BLaER1 (cell line): ENCODE results near the gene ZFP36.
A peak's percentile ranks its signal among the peaks of the same experiment; 100 is the strongest.

Source experiments
- H3K27ac ChIP-seq: shearing (Covaris generic); formaldehyde crosslinking; 2 replicates; pipeline ENCODE4 v1.8.1; 2022
- H3K27me3 ChIP-seq: shearing (Covaris generic); formaldehyde crosslinking; 2 replicates; pipeline ENCODE4 v1.8.1; 2022
- H3K36me3 ChIP-seq: shearing (Covaris generic); formaldehyde crosslinking; 2 replicates; pipeline ENCODE4 v1.8.1; 2022
- H3K4me1 ChIP-seq: shearing (Covaris generic); formaldehyde crosslinking; 2 replicates; pipeline ENCODE4 v1.8.1; 2022
- H3K4me2 ChIP-seq: shearing (Covaris generic); formaldehyde crosslinking; 2 replicates; pipeline ENCODE4 v1.8.1; 2022
- H3K4me3 ChIP-seq: shearing (Covaris generic); formaldehyde crosslinking; 2 replicates; pipeline ENCODE4 v1.8.1; 2022
- H3K9ac ChIP-seq: shearing (Covaris generic); formaldehyde crosslinking; 2 replicates; pipeline ENCODE4 v1.8.1; 2022
- H3K9me3 ChIP-seq: shearing (Covaris generic); formaldehyde crosslinking; 2 replicates; pipeline ENCODE4 v1.8.1; 2022
- H4K20me1 ChIP-seq: shearing (Covaris generic); formaldehyde crosslinking; 2 replicates; pipeline ENCODE4 v1.8.1; 2022
- Cebpa-rat ChIP-seq: shearing (Covaris generic); IDR thresholded peaks from 2 replicates; pipeline ENCODE4 v1.8.1; 2022

The ZFP36 gene

GRCh38 chr19:39405958-39406655 is 540 bp upstream of the ZFP36 start:
- no peaks in the 10 kb centered on the region for H3K9me3 ChIP-seq
- peak overlapping the region; percentile 89 for H3K4me3 ChIP-seq
- peak overlapping the region; percentile 68 for H3K27ac ChIP-seq
- peaks cover 27% of the 10 kb centered on the region for H4K20me1 ChIP-seq
- no peaks in the 10 kb centered on the region for H3K27me3 ChIP-seq
- peak overlapping the region; percentile 85 for H3K4me2 ChIP-seq
- H3K4me1 ChIP-seq, result peaks cover 74% of the 10 kb centered on the region
- H3K9ac ChIP-seq, result peak overlapping the region; percentile 60
- TF ChIP-seq Cebpa-rat, result no peak
- H3K36me3 ChIP-seq, result peaks cover 12% of the 10 kb centered on the region

DNA sequence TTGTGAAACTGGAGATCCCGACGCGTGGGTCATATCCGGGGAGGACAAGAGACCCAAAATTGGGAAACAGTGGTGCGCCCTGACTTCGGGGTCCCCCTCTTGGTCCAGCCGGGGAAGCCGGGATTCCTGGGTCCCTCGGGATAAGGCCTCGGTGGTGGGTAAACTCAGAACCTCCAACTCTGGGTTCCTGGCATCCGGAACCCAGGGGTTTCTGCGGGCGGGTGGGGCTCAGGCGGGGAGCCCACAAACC is 688 bp downstream of the ZFP36 start:
- Histone ChIP-seq H3K36me3 (peaks cover 12% of the 10 kb centered on the region), H3K27ac (peak overlapping the region; percentile 94), H3K4me2 (peak overlapping the region; percentile 100), H3K4me3 (peak overlapping the region; percentile 89), H3K9me3 (no peaks in the 10 kb centered on the region), H3K9ac (peak overlapping the region; percentile 93), H4K20me1 (peaks cover 27% of the 10 kb centered on the region), H3K4me1 (peaks cover 68% of the 10 kb centered on the region), H3K27me3 (no peaks in the 10 kb centered on the region)
- no peak for TF ChIP-seq Cebpa-rat

- Histone ChIP-seq H3K4me1 (peaks cover 66% of the 10 kb centered on the region), H3K27me3 (no peaks in the 10 kb centered on the region), H3K9ac (peak overlapping the region; percentile 93), H3K4me2 (peak overlapping the region; percentile 100), H3K27ac (peak overlapping the region; percentile 94), H3K4me3 (peak overlapping the region; percentile 89), H4K20me1 (peaks cover 27% of the 10 kb centered on the region), H3K9me3 (no peaks in the 10 kb centered on the region), H3K36me3 (peaks cover 12% of the 10 kb centered on the region)
- TF ChIP-seq Cebpa-rat, result no peak
Measured at GRCh38 chr19:39407660-39408391, 1.2 kb downstream of the ZFP36 start.

DNA sequence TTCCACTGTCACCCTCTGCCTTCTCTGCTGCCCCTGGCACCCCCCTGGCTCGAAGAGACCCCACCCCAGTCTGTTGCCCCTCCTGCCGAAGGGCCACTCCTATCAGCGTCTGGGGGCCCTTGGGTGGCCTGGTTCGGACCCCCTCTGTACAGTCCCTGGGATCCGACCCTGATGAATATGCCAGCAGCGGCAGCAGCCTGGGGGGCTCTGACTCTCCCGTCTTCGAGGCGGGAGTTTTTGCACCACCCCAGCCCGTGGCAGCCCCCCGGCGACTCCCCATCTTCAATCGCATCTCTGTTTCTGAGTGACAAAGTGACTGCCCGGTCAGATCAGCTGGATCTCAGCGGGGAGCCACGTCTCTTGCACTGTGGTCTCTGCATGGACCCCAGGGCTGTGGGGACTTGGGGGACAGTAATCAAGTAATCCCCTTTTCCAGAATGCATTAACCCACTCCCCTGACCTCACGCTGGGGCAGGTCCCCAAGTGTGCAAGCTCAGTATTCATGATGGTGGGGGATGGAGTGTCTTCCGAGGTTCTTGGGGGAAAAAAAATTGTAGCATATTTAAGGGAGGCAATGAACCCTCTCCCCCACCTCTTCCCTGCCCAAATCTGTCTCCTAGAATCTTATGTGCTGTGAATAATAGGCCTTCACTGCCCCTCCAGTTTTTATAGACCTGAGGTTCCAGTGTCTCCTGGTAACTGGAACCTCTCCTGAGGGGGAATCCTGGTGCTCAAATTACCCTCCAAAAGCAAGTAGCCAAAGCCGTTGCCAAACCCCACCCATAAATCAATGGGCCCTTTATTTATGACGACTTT is 2.0 kb downstream of the ZFP36 start:
- peaks cover 12% of the 10 kb centered on the region for H3K36me3 ChIP-seq
- H3K4me2 ChIP-seq, result peak overlapping the region; percentile 100
- peak overlapping the region; percentile 94 for H3K27ac ChIP-seq
- peak overlapping the region; percentile 89 for H3K4me3 ChIP-seq
- H3K9ac ChIP-seq, result peak overlapping the region; percentile 93
- H4K20me1 ChIP-seq, result peaks cover 27% of the 10 kb centered on the region
- H3K4me1 ChIP-seq, result peaks cover 61% of the 10 kb centered on the region
- TF ChIP-seq Cebpa-rat, result no peak
- H3K27me3 ChIP-seq, result no peaks in the 10 kb centered on the region
- H3K9me3 ChIP-seq, result no peaks in the 10 kb centered on the region

GRCh38 chr19:39409208-39410016 is 2.8 kb downstream of the ZFP36 start:
- Histone ChIP-seq H3K9me3 (no peaks in the 10 kb centered on the region), H3K4me3 (peak overlapping the region; percentile 89), H3K4me1 (peaks cover 60% of the 10 kb centered on the region), H4K20me1 (peaks cover 34% of the 10 kb centered on the region), H3K9ac (peak overlapping the region; percentile 93), H3K27ac (peak overlapping the region; percentile 94), H3K4me2 (peak overlapping the region; percentile 100), H3K27me3 (no peaks in the 10 kb centered on the region), H3K36me3 (peaks cover 12% of the 10 kb centered on the region)
- no peak for TF ChIP-seq Cebpa-rat

DNA sequence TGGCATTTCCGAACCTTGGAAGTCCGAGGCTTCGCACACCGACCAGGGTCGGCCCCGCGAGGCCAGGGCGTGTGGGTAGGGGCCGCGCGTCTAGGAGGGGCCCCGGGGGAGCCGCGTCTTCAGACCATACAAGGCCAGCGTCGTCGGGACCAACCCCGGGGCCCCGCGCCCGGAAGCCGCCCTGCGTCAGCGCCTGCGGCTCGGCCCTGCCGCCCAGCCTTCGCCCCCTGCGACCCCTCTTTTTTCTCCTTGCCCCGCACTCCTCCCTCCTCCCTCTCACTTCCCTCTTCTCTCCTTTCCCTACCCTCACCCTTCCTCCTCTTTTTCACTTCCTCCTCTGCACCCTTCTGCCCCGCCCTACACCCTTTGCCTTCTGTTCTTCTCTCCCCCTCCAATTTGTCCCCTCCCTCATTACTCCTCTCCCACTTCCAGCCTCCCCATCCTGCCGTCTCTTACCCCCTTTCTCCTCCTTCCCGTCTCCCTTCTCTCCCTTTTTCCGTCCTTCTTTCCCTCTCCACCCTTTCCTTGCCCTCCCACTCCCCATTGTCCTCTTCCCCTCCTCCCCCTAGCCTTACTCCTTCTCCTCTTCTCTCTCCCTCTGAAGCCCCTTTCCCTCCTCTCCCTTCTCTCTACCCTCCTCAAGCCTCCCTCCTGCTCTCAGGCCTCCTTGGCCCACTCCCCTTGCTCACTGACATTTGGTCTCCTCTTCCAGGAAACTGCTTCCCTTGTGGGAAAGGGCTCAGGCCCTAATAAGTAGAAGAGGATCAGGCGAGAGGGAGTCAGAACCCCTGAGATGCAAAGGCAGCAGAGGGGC is 3.6 kb downstream of the ZFP36 start:
- Histone ChIP-seq H4K20me1 (peaks cover 42% of the 10 kb centered on the region), H3K36me3 (peaks cover 20% of the 10 kb centered on the region), H3K4me2 (peak overlapping the region; percentile 100), H3K4me3 (peak overlapping the region; percentile 89), H3K4me1 (peaks cover 60% of the 10 kb centered on the region), H3K27ac (peak overlapping the region; percentile 94), H3K27me3 (no peaks in the 10 kb centered on the region), H3K9me3 (no peaks in the 10 kb centered on the region), H3K9ac (peak overlapping the region; percentile 93)
- no peak for TF ChIP-seq Cebpa-rat

DNA sequence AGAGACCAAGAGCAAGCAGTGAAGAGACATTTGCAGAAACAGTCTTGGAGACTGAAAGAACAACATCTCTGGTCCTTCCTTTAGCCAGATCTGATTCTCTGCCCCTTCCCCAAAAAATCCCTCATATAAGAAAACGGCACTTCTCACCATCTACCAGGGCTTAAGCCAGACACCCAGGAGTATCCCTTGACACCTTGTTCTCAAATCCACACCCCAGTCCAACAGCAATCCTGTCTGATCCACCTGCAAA is 4.1 kb downstream of the ZFP36 start:
- peak overlapping the region; percentile 89 for H3K4me3 ChIP-seq

DNA sequence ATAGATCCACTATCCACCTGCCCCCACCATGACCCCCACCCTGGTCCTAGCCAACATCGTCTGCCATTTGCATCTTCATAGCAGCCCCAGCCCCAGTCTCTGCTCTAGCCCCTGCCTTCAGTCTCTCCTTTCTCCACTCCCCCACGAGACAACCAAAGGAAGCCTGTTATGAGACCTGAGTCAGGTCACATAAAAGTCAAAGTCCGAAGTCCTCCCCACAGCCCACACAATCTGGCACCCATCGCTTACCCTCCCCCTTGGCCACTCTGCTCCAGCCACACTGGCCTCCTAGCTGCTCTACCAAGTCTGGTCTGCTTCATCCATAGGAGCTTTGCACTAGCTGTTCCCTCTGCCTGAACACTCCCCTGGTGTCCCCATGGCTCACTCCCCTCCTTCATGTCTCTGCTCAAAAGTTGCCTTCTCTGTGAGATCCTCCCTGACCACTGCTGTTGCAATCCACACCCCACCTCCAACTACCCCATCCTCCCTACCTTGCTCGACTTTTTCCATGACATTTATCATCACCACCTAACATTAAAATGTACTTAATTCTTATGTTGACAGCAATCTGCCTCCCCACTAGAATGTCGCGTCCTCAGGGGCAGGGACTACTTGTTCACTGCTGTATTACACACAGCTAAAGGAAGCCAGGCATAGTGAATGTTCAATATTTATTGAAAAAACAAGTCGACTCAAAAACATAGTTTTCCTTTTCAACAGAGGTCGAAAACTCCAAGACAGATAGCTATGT is 4.6 kb downstream of the ZFP36 start:
- no peak for TF ChIP-seq Cebpa-rat
- peak overlapping the region; percentile 94 for H3K27ac ChIP-seq
- no peaks in the 10 kb centered on the region for H3K27me3 ChIP-seq
- H3K4me1 ChIP-seq, result peaks cover 60% of the 10 kb centered on the region
- H3K36me3 ChIP-seq, result peaks cover 30% of the 10 kb centered on the region
- no peaks in the 10 kb centered on the region for H3K9me3 ChIP-seq
- H4K20me1 ChIP-seq, result peaks cover 52% of the 10 kb centered on the region
- H3K9ac ChIP-seq, result peak overlapping the region; percentile 93
- peak overlapping the region; percentile 100 for H3K4me2 ChIP-seq
- peak overlapping the region; percentile 96 for H3K4me3 ChIP-seq

More for the DNA sequence above, 4.1 kb downstream of the ZFP36 start:
- no peak for TF ChIP-seq Cebpa-rat
- no peaks in the 10 kb centered on the region for H3K27me3 ChIP-seq
- H3K27ac ChIP-seq, result peak overlapping the region; percentile 94
- H3K9me3 ChIP-seq, result no peaks in the 10 kb centered on the region
- H4K20me1 ChIP-seq, result peaks cover 48% of the 10 kb centered on the region
- H3K9ac ChIP-seq, result peak overlapping the region; percentile 93
- peaks cover 60% of the 10 kb centered on the region for H3K4me1 ChIP-seq
- H3K36me3 ChIP-seq, result peaks cover 25% of the 10 kb centered on the region
- peak overlapping the region; percentile 100 for H3K4me2 ChIP-seq
